Measurements from ENCODE around the gene DPYSL4. TPM values are rescaled to one million over a fixed set of nuclear protein-coding genes. Genes with fewer than 3 reads are reported as not detected.

The DPYSL4 gene
- polyA plus RNA-seq, 1 experiment, result 5.3 TPM

- no peaks in the 10 kb centered on the region for H3K36me3 ChIP-seq (ENCODE audit: control insufficient read depth, insufficient read depth, low read length)
- no peak for DNase-seq (ENCODE audit: low read depth)
- ChIA-PET POLR2A (no interaction called here), CTCF (no interaction called here)
- H3K4me3 ChIP-seq (ENCODE audit: low read depth, low read length), result no peak overlapping the region
- no peaks in the 10 kb centered on the region for H3K27me3 ChIP-seq (ENCODE audit: control insufficient read depth, insufficient read depth, low read length)
- no peak for TF ChIP-seq CTCF (IDR thresholded peaks at IDR 0.05; ENCODE audit: insufficient read depth, low read depth, low read length)
These were observed 47.2 kb upstream of the DPYSL4 start for GRCh38 chr10:132139526-132139925.

DNA sequence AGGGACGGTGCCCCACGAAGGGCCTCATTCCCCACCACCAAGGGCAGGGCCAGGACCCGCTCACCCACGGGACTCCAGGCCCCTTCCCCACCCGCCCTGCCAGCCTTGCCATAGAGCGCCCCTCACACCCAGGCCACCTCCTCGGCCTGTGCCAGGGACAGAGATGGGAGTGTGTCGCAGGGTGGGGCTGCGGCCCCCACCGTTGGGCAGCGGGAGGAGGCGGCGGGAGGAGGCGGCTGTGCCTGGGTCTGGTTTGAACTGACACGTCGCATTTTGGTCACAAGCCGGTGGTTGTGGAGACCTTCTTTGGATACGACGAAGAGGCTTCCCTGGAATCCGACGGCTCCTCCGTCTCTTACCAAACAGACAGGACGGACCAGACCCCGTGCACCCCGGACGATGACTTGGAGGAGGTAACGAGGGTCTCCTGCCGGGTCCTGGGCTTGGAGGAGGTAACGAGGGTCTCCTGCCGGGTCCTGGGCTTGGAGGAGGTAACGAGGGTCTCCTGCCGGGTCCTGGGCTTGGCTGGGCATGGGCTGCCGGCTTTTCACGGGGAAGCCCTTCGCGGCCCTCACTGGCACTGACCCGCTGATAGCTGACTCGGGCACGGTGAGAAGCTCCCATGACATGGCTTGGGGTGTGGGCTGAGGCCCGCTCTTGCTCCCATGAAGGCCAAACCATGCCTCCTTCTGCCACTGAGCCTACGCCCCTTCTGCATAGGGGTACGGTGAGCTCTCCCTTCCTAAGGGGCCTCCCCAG is 46.4 kb upstream of the DPYSL4 start:
- H3K4me3 ChIP-seq (ENCODE audit: low read depth, low read length), result no peak overlapping the region
- H3K36me3 ChIP-seq (ENCODE audit: control insufficient read depth, insufficient read depth, low read length), result no peaks in the 10 kb centered on the region
- POLR2A ChIA-PET, result no interaction called here
- H3K27me3 ChIP-seq (ENCODE audit: control insufficient read depth, insufficient read depth, low read length), result no peaks in the 10 kb centered on the region
- no peak for DNase-seq (ENCODE audit: low read depth)
- TF ChIP-seq CTCF (IDR thresholded peaks at IDR 0.05; ENCODE audit: insufficient read depth, low read depth, low read length), result no peak
- CTCF ChIA-PET, result interaction anchor here (1.1 kb wide), 1 partner anchor 15 kb away, joined by 3 read pairs; no protein-coding TSS in a partner anchor

- no peaks in the 10 kb centered on the region for H3K27me3 ChIP-seq (ENCODE audit: control insufficient read depth, insufficient read depth, low read length)
- H3K4me3 ChIP-seq (ENCODE audit: low read depth, low read length), result no peak overlapping the region
- no peak for TF ChIP-seq CTCF (IDR thresholded peaks at IDR 0.05; ENCODE audit: insufficient read depth, low read depth, low read length)
- no peaks in the 10 kb centered on the region for H3K36me3 ChIP-seq (ENCODE audit: control insufficient read depth, insufficient read depth, low read length)
- DNase-seq (ENCODE audit: low read depth), result no peak
- ChIA-PET CTCF (interaction anchor here (1.1 to 2.6 kb wide), 2 partner anchors 8 to 14 kb away, joined by 3 to 24 read pairs; no protein-coding TSS in a partner anchor), POLR2A (no interaction called here)
These were observed 45.7 kb upstream of the DPYSL4 start for GRCh38 chr10:132141076-132141475.

DNA sequence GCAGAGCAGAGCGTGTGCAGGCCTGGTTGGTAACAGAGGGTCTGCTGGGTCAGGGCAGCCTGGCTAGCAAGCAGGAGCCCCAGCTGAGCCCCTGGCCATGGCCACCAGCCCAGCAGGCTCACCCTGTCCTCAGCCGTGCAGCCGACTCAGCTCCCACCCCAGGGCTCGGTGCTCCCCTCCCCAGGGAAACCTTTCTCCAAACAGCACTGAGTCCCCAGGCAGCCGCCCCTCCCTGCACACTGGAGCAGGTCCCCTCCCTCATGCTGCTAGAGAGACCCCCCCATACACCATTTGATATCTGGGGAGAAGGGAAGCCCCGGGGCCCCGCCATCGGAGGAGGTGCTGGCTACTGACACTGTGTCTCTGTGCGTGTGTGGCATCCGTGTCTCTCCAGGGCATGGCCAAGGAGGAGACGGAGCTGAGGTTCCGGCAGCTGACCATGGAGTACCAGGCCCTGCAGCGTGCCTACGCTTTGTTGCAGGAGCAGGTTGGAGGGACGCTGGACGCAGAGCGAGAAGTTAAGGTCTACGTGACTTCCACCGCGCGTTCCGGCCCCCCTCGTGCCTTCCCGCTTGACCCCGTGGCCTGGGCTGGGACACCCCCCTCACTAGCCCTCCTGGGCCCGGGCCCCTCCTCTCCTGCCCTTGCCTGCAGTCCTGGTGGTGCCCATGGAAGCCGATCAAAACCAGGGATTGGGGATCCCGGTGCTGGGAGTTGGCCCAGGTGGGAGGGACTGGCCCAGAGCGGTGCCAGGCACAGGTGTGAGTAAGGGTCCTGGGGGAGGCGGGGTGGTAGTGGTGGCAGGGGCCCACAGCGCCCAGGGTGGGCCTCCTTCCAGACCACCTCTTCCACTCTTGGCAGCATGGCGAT is 45.0 kb upstream of the DPYSL4 start:
- ChIA-PET CTCF (interaction anchor here (0.5 to 2.6 kb wide), 9 partner anchors 9 to 255 kb away, joined by 3 to 25 read pairs (median 4); no protein-coding TSS in a partner anchor), POLR2A (no interaction called here)
- TF ChIP-seq CTCF (IDR thresholded peaks at IDR 0.05; ENCODE audit: insufficient read depth, low read depth, low read length), result no peak
- H3K27me3 ChIP-seq (ENCODE audit: control insufficient read depth, insufficient read depth, low read length), result no peaks in the 10 kb centered on the region
- no peaks in the 10 kb centered on the region for H3K36me3 ChIP-seq (ENCODE audit: control insufficient read depth, insufficient read depth, low read length)
- H3K4me3 ChIP-seq (ENCODE audit: low read depth, low read length), result no peak overlapping the region
- DNase-seq (ENCODE audit: low read depth), result no peak
